Bronchial epithelial cell (primary cell): ENCODE results near the gene POT1. TPM values are rescaled to one million over a fixed set of nuclear protein-coding genes. Genes with fewer than 3 reads are reported as not detected.

Source experiments
- DNase-seq: peaks from one replicate; pipeline ENCODE4 v3.0.0-alpha.2; 2010; ENCODE audit warnings: low read depth
- FAIRE-seq: peaks from 2 replicates; lab custom pipeline; 2011; peaks lifted over from hg19 to GRCh38; lab: Jason Lieb, UNC
- H3K27me3 ChIP-seq: 2 replicates; pipeline ENCODE4 v1.5.1; 2011; ENCODE audit warnings: low read length; ENCODE audit not compliant: control insufficient read depth, insufficient read depth
- H3K36me3 ChIP-seq: 2 replicates; pipeline ENCODE4 v1.5.1; 2011; ENCODE audit warnings: low read length; ENCODE audit not compliant: control insufficient read depth, insufficient read depth
- H3K4me3 ChIP-seq: 2 replicates; pipeline ENCODE4 v1.5.1; 2011; ENCODE audit warnings: mild to moderate bottlenecking, low read depth, low read length, control low read depth
- total RNA-seq: library from RNA; depleted of rRNA; stranded (reverse); fragments of >200 nt; gene quantifications from 2 replicates; pipeline ENCODE4 v1.2.1, GENCODE V29; 2014
- TF ChIP-seq, protein P1 (sequence below): IDR thresholded peaks from 2 replicates; pipeline ENCODE4 v1.5.1; 2011; ENCODE audit warnings: mild to moderate bottlenecking, moderate library complexity, low read length, control low read depth, inconsistent platforms; ENCODE audit not compliant: insufficient read depth, severe bottlenecking

The POT1 gene
- total RNA-seq, 1 donor from 2014 or later, result 29.5 TPM

DNA sequence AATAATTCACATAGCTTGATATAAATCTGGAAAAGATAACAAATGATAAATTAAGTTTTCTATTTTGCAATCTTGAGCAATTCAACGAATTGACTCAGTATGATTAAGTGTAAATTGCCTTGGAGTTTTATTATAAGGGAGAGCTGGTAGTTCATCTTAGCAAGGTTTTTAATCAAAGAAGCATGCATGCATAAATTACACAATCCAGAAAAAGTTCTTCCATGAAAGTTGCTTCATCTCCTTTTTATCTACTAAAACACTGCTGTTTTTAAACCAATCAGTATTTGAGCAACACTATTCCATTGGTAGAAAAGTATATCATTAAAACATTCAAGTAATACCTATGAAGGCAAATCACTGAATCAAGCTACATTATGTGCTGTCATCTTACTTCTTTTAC, 47.6 kb downstream of the POT1 start:
- DNase-seq (no peak), FAIRE-seq (no peak)
- TF ChIP-seq, protein P1, sequence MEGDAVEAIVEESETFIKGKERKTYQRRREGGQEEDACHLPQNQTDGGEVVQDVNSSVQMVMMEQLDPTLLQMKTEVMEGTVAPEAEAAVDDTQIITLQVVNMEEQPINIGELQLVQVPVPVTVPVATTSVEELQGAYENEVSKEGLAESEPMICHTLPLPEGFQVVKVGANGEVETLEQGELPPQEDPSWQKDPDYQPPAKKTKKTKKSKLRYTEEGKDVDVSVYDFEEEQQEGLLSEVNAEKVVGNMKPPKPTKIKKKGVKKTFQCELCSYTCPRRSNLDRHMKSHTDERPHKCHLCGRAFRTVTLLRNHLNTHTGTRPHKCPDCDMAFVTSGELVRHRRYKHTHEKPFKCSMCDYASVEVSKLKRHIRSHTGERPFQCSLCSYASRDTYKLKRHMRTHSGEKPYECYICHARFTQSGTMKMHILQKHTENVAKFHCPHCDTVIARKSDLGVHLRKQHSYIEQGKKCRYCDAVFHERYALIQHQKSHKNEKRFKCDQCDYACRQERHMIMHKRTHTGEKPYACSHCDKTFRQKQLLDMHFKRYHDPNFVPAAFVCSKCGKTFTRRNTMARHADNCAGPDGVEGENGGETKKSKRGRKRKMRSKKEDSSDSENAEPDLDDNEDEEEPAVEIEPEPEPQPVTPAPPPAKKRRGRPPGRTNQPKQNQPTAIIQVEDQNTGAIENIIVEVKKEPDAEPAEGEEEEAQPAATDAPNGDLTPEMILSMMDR, result no peak
- Histone ChIP-seq H3K36me3 (no peaks in the 10 kb centered on the region), H3K4me3 (no peak overlapping the region), H3K27me3 (no peaks in the 10 kb centered on the region)

DNA sequence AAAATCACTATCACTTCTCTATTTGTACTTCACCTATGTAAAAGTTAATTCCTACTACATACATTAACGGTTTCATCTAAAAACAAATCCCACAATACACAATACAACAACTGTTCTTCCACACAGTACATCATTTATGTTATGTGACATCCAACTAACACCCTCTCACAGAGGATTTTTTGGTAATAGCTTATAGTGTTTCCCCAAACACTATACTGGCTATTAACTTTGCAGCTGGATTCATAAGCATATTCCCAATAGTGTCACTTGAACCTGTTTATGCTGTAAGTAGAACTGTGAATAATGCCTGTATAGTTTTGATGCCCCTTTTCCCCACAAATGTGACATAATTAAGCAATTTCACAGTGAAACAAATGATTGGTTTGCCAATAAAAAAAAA, 49.9 kb downstream of the POT1 start:
- no peak overlapping the region for H3K4me3 ChIP-seq
- DNase-seq (no peak), FAIRE-seq (no peak)
- TF ChIP-seq, protein P1, result no peak
- no peaks in the 10 kb centered on the region for H3K36me3 ChIP-seq
- no peaks in the 10 kb centered on the region for H3K27me3 ChIP-seq

- Histone ChIP-seq H3K4me3 (no peak overlapping the region), H3K36me3 (no peaks in the 10 kb centered on the region), H3K27me3 (no peaks in the 10 kb centered on the region)
- TF ChIP-seq, protein P1, result no peak
- no peak for FAIRE-seq
- DNase-seq, result no peak
Observed at GRCh38 chr7:124879103-124879502, 50.5 kb downstream of the POT1 start.

- H3K4me3 ChIP-seq, result no peak overlapping the region
- H3K36me3 ChIP-seq, result no peaks in the 10 kb centered on the region
- FAIRE-seq, result no peak
- no peaks in the 10 kb centered on the region for H3K27me3 ChIP-seq
- no peak for DNase-seq
- TF ChIP-seq, protein P1, result no peak
Observed at GRCh38 chr7:124874644-124875163, 54.9 kb downstream of the POT1 start.

DNA sequence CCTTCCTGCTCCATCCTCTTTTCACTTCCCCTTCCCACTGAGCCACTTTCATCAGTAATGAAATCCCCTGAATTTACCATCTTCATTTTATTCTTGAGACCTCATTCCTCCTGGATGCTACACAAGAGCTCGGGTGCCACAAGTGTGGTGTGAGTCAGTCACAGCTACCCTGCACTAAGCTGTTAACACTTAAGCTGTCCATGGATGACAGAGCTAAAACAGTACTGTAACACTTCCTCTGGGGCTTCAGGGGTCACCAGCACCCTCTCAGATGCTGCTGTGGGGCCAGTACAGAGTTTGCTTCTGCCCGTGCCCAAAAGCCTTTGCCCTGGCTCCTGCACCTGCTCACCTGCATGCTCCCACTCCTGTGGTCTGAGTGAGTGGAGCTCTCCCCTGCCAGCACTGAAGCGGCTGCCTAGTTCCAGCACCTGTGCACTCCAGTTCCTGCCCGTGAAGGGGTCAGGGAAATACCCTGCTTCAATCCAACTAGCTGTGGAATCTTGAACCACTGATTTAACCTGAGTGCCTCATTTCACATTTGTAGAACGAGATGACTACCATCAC, 71.9 kb downstream of the POT1 start:
- Histone ChIP-seq H3K36me3 (no peaks in the 10 kb centered on the region), H3K4me3 (no peak overlapping the region), H3K27me3 (no peaks in the 10 kb centered on the region)
- FAIRE-seq (no peak), DNase-seq (no peak)
- TF ChIP-seq, protein P1, result no peak
